H1 (cell line): ENCODE measurements around the gene MYLK. TPM values are rescaled to one million over a fixed set of nuclear protein-coding genes. Genes with fewer than 3 reads are reported as not detected.

Experiments
- CTCF ChIA-PET: fragments of 300-600 bp; sonication (Branson Sonifier 250); formaldehyde crosslinking; loops from one replicate; lab custom pipeline; 2021; ENCODE audit not compliant: partially characterized antibody; lab: Charles Lee
- POLR2A ChIA-PET: fragments of 300-600 bp; sonication (Branson Sonifier 250); formaldehyde crosslinking; loops from one replicate; lab custom pipeline; 2021; ENCODE audit warnings: inconsistent platforms; ENCODE audit not compliant: partially characterized antibody; lab: Charles Lee
- DNase-seq, 2 experiments: peaks; one replicate each; pipeline versions ENCODE4 v3.0.0 to v3.0.0-alpha.2; 2010 to 2022; ENCODE audit warnings: low spot score in 2 of 2, low read depth in 1 of 2, mixed read lengths in 1 of 2
- FAIRE-seq: peaks from 2 replicates; lab custom pipeline; 2011; peaks lifted over from hg19 to GRCh38; lab: Jason Lieb, UNC
- H2AFZ ChIP-seq: 2 replicates; pipeline ENCODE4 v1.8.1; 2012; ENCODE audit warnings: low read length, inconsistent platforms
- H2AK5ac ChIP-seq: 2 replicates; pipeline ENCODE4 v1.6.1; 2013; ENCODE audit warnings: low read depth, low read length
- H2BK120ac ChIP-seq: replicated peaks from 2 replicates; pipeline ENCODE3; 2013; ENCODE audit warnings: low read depth, low read length, inconsistent platforms
- H2BK12ac ChIP-seq: 2 replicates; pipeline ENCODE4 v1.6.1; 2013; ENCODE audit warnings: low read depth, low read length
- H2BK15ac ChIP-seq: 2 replicates; pipeline ENCODE4 v1.6.1; 2013; ENCODE audit warnings: low read length
- H2BK20ac ChIP-seq: 2 replicates; pipeline ENCODE4 v1.6.1; 2013; ENCODE audit warnings: low read length
- H2BK5ac ChIP-seq: 2 replicates; pipeline ENCODE4 v1.6.1; 2013; ENCODE audit warnings: low read depth, low read length
- H3K14ac ChIP-seq: 2 replicates; pipeline ENCODE4 v1.6.1; 2013; ENCODE audit warnings: inconsistent platforms; ENCODE audit not compliant: insufficient read length
- H3K18ac ChIP-seq: 2 replicates; pipeline ENCODE4 v1.6.1; 2013; ENCODE audit warnings: low read length; ENCODE audit errors: extremely low read depth
- H3K23ac ChIP-seq: 2 replicates; pipeline ENCODE4 v1.6.1; 2013; ENCODE audit warnings: inconsistent platforms; ENCODE audit not compliant: insufficient read length
- H3K23me2 ChIP-seq: 2 replicates; pipeline ENCODE4 v1.6.1; 2013; ENCODE audit warnings: low read depth, low read length
- H3K27ac ChIP-seq: 2 replicates; pipeline ENCODE4 v1.6.1; 2011; ENCODE audit warnings: low read depth, low read length, inconsistent platforms
- H3K27me3 ChIP-seq, 4 experiments: replicated peaks in 1 of 4; 1 replicate in 1 of 4; 2 replicates in 3 of 4; pipeline versions ENCODE4 v1.6.1 to v1.8.1; 2011 to 2013; ENCODE audit warnings: low read length in 3 of 4, mild to moderate bottlenecking in 3 of 4, inconsistent platforms in 2 of 4, mixed read lengths in 2 of 4, moderate library complexity in 1 of 4; ENCODE audit not compliant: control insufficient read depth in 3 of 4, insufficient read depth in 3 of 4; ENCODE audit errors: extremely low read depth in 1 of 4
- H3K36me3 ChIP-seq, 4 experiments: 2 replicates each; pipeline versions ENCODE4 v1.6.1 to v1.8.1; 2011 to 2013; ENCODE audit warnings: mild to moderate bottlenecking in 4 of 4, low read length in 3 of 4, moderate library complexity in 2 of 4, control low read depth in 1 of 4, inconsistent platforms in 1 of 4; ENCODE audit not compliant: insufficient read depth in 4 of 4, control insufficient read depth in 2 of 4
- H3K4ac ChIP-seq: replicated peaks from 2 replicates; pipeline ENCODE3; 2013; ENCODE audit warnings: low read length, low read depth, mixed read lengths, inconsistent platforms; ENCODE audit not compliant: insufficient read length
- H3K4me1 ChIP-seq, 4 experiments: replicated peaks in 1 of 4; 1 replicate in 1 of 4; 2 replicates in 3 of 4; pipeline versions ENCODE4 v1.6.1 to v1.8.1; 2011 to 2013; ENCODE audit warnings: low read length in 3 of 4, inconsistent platforms in 2 of 4, mixed read lengths in 1 of 4; ENCODE audit not compliant: insufficient read depth in 4 of 4, control insufficient read depth in 3 of 4
- H3K4me2 ChIP-seq, 2 experiments: 2 replicates each; pipeline versions ENCODE4 v1.6.1 to v1.8.1; 2011 to 2013; ENCODE audit warnings: low read depth in 2 of 2, low read length in 2 of 2, control low read depth in 1 of 2, inconsistent platforms in 1 of 2, mild to moderate bottlenecking in 1 of 2; ENCODE audit not compliant: insufficient read depth in 1 of 2
- H3K4me3 ChIP-seq, 4 experiments: fragments of 200-600, 300-600 bp in 1 of 4; sonication (generic), shearing (Covaris generic), sonication (Bioruptor Twin) in 1 of 4; 2 replicates each; pipeline versions ENCODE4 v1.5.1 to v1.8.1; 2011 to 2016; ENCODE audit warnings: low read length in 4 of 4, low read depth in 3 of 4, control low read depth in 2 of 4, inconsistent platforms in 2 of 4, mild to moderate bottlenecking in 2 of 4, mixed read lengths in 1 of 4, moderate library complexity in 1 of 4; ENCODE audit not compliant: insufficient read depth in 2 of 4; ENCODE audit errors: extremely low read depth in 1 of 4
- H3K56ac ChIP-seq: replicated peaks from 2 replicates; pipeline ENCODE3; 2013; ENCODE audit warnings: low read depth, mild to moderate bottlenecking, mixed read lengths, low read length, inconsistent platforms; ENCODE audit not compliant: insufficient read length
- H3K79me1 ChIP-seq: 2 replicates; pipeline ENCODE4 v1.6.1; 2013; ENCODE audit warnings: low read depth, low read length, control low read depth
- H3K79me2 ChIP-seq, 2 experiments: 2 replicates each; pipeline versions ENCODE4 v1.6.1 to v1.8.1; 2012 to 2013; ENCODE audit warnings: low read length in 2 of 2, mild to moderate bottlenecking in 2 of 2, inconsistent platforms in 1 of 2; ENCODE audit not compliant: insufficient read depth in 2 of 2, control insufficient read depth in 1 of 2
- H3K9ac ChIP-seq, 4 experiments: replicated peaks in 1 of 4; 1 replicate in 1 of 4; 2 replicates in 3 of 4; pipeline versions ENCODE4 v1.6.1 to v1.8.1; 2011 to 2013; ENCODE audit warnings: low read depth in 3 of 4, low read length in 3 of 4, control low read depth in 2 of 4, mild to moderate bottlenecking in 2 of 4, moderate library complexity in 2 of 4, inconsistent platforms in 1 of 4; ENCODE audit errors: extremely low read depth in 1 of 4
- H3K9me3 ChIP-seq, 2 experiments: 2 replicates each; pipeline versions ENCODE4 v1.6.1 to v1.8.1; 2012 to 2013; ENCODE audit warnings: mild to moderate bottlenecking in 2 of 2, moderate library complexity in 2 of 2, control low read depth in 1 of 2, inconsistent platforms in 1 of 2, low read depth in 1 of 2, low read length in 1 of 2, mixed read lengths in 1 of 2; ENCODE audit not compliant: insufficient read depth in 2 of 2
- H4K20me1 ChIP-seq, 2 experiments: replicated peaks in 1 of 2; 2 replicates each; pipeline versions ENCODE3 to v1.8.1; 2011 to 2013; ENCODE audit warnings: inconsistent platforms in 2 of 2, low read length in 2 of 2, mild to moderate bottlenecking in 1 of 2; ENCODE audit not compliant: insufficient read depth in 2 of 2, control insufficient read depth in 1 of 2
- H4K5ac ChIP-seq: 2 replicates; pipeline ENCODE4 v1.6.1; 2013; ENCODE audit warnings: low read length, low read depth, mixed read lengths, inconsistent platforms; ENCODE audit not compliant: insufficient read length
- H4K8ac ChIP-seq: 2 replicates; pipeline ENCODE4 v1.8.0; 2013; ENCODE audit warnings: mild to moderate bottlenecking, moderate library complexity, low read length, inconsistent platforms; ENCODE audit not compliant: insufficient read depth; ENCODE audit errors: extremely low read depth
- H4K91ac ChIP-seq: replicated peaks from 2 replicates; pipeline ENCODE3; 2013; ENCODE audit warnings: low read length, mixed read lengths, inconsistent platforms; ENCODE audit not compliant: insufficient read length
- ATF3 ChIP-seq: IDR thresholded peaks from 2 replicates; pipeline ENCODE4 v1.6.1; 2011; ENCODE audit warnings: low read depth, mild to moderate bottlenecking, low read length; ENCODE audit not compliant: insufficient read depth
- CBX5 ChIP-seq: fragments of 300-800, 300-1000 bp; sonication (generic); IDR thresholded peaks from 2 replicates; pipeline ENCODE4 v1.7.1; 2016; ENCODE audit warnings: antibody characterized with exemption, low read length, low read depth
- CEBPB ChIP-seq: IDR thresholded peaks from 2 replicates; pipeline ENCODE4 v1.6.1; 2012; ENCODE audit warnings: low read depth, low read length
- CTBP2 ChIP-seq: IDR thresholded peaks from 2 replicates; pipeline ENCODE4 v1.7.0; 2011; ENCODE audit warnings: borderline replicate concordance, mild to moderate bottlenecking, moderate library complexity, mixed read lengths, low read length; ENCODE audit not compliant: insufficient read depth, insufficient read length
- HDAC2 ChIP-seq, 2 experiments: fragments of 300-600 bp in 1 of 2; sonication (generic) in 1 of 2; IDR thresholded peaks; 2 replicates each; pipeline ENCODE4 v1.6.1; 2011 to 2012; ENCODE audit warnings: low read depth in 2 of 2, low read length in 2 of 2, mild to moderate bottlenecking in 2 of 2, moderate library complexity in 2 of 2, borderline replicate concordance in 1 of 2, inconsistent platforms in 1 of 2
- HDAC6 ChIP-seq: IDR thresholded peaks from one replicate; pipeline ENCODE4 v1.7.1; 2012; ENCODE audit warnings: low read depth, mild to moderate bottlenecking, inconsistent platforms, low read length, moderate library complexity
- KDM4A ChIP-seq: IDR thresholded peaks from one replicate; pipeline ENCODE4 v1.7.1; 2012; ENCODE audit warnings: low read depth, mild to moderate bottlenecking, moderate library complexity, low read length, inconsistent platforms; ENCODE audit not compliant: severe bottlenecking
- RXRA ChIP-seq: IDR thresholded peaks from 2 replicates; pipeline ENCODE4 v1.6.1; 2011; ENCODE audit warnings: low read depth, mild to moderate bottlenecking, low read length, moderate library complexity; ENCODE audit not compliant: insufficient read depth
- SP2 ChIP-seq: IDR thresholded peaks from 2 replicates; pipeline ENCODE4 v1.6.1; 2012; ENCODE audit warnings: mild to moderate bottlenecking, low read length, inconsistent platforms
- USF2 ChIP-seq: IDR thresholded peaks from 2 replicates; pipeline ENCODE4 v1.6.1; 2011; ENCODE audit warnings: low read length, improper control_type of control experiment
- WGBS, 2 experiments: shearing (Covaris generic) in 1 of 2; methylation state at CpG; one replicate each; pipeline versions ENCODE4 v1.1.6 to v1.1.7; 2013 to 2015; ENCODE audit warnings: low lambda C conversion rate in 2 of 2, mixed read lengths in 2 of 2, inconsistent platforms in 1 of 2, low coverage in 1 of 2, missing lambda C conversion rate in 1 of 2; ENCODE audit not compliant: insufficient replicate concordance in 2 of 2, insufficient coverage in 1 of 2, insufficient read length in 1 of 2; ENCODE audit errors: extremely low coverage in 1 of 2, missing lambda C conversion rate in 1 of 2; 5-methylcytosine and 5-hydroxymethylcytosine counted together
- polyA plus RNA-seq, 7 experiments: library from polyadenylated mRNA; depleted of rRNA in 3 of 7; stranded (reverse) in 5 of 7; unstranded in 2 of 7; fragments of >200 nt in 5 of 7; fragments of 200-250 nt in 2 of 7; gene quantifications; 1 replicate in 5 of 7; 2 replicates in 1 of 7; 4 replicates in 1 of 7; pipeline versions ENCODE4 v1.2.1 to v1.2.3, GENCODE V29; 2011 to 2013; ENCODE audit warnings: missing spikeins in 2 of 7, mixed read lengths in 2 of 7
- total RNA-seq: library from RNA; stranded (reverse); fragmentation: NEBNext Ultra II Directional; extraction: Animal tissue kit (Norgen Biotek cat#: 25700); gene quantifications from 2 replicates; pipeline ENCODE4 v1.2.1, GENCODE V29; 2021

The MYLK gene
- total and polyA plus RNA-seq, 2 of the 8 experiments (the other 6 are each of a cell fraction or from before 2014, with no cell fraction given) = 11.6 to 21.3 TPM

- DNase-seq (no peak), FAIRE-seq (no peak)
- Histone ChIP-seq H2BK5ac (no peak overlapping the region), H2BK120ac (no peak overlapping the region), H3K4me3 (no peak overlapping the region), H3K56ac (no peak overlapping the region), H3K36me3 (peaks cover 0 to 3% (median 0%) of the 10 kb centered on the region in 4 experiments; a peak in 1 of 8 replicates), H3K79me2 (no peaks in the 10 kb centered on the region), H3K4me1 (peaks cover 0 to 7% (median 2%) of the 10 kb centered on the region in 4 experiments; a peak in 2 of 7 replicates), H4K8ac (no peak overlapping the region), H3K4me2 (no peak overlapping the region), H3K9ac (no peak overlapping the region), H4K20me1 (no peaks in the 10 kb centered on the region), H3K27me3 (no peaks in the 10 kb centered on the region; a peak in 1 of 7 replicates), H4K91ac (no peak overlapping the region), H3K4ac (no peak overlapping the region), H2AK5ac (no peak overlapping the region), H3K23ac (no peak overlapping the region), H2AFZ (no peak overlapping the region), H4K5ac (no peak overlapping the region), H3K27ac (no peak overlapping the region), H3K79me1 (no peaks in the 10 kb centered on the region), H2BK15ac (no peak overlapping the region), H3K9me3 (no peaks in the 10 kb centered on the region; a peak in 1 of 4 replicates), H2BK12ac (no peak overlapping the region), H3K18ac (no peak overlapping the region), H3K14ac (no peak overlapping the region), H3K23me2 (no peaks in the 10 kb centered on the region), H2BK20ac (no peak overlapping the region)
- TF ChIP-seq CBX5 (no peak), KDM4A (no peak), CEBPB (no peak), SP2 (no peak), ATF3 (no peak), RXRA (no peak), HDAC6 (no peak), USF2 (no peak), HDAC2 (IDR thresholded peaks at IDR 0.05; ENCODE audit: borderline replicate concordance in 1 of 2, low read depth in 2 of 2, low read length in 2 of 2) (no peak), CTBP2 (no peak)
- 84% methylated on average over 9 of the region's 9 CpGs; no CpG with 5 or more reads in 1 of the 2 experiments for WGBS, 2 experiments
- ChIA-PET POLR2A (interaction anchor here (1.1 kb wide), 1 partner anchor 10 kb away, joined by 3 read pairs; no protein-coding TSS in a partner anchor), CTCF (interaction anchor here (0.7 to 51.6 kb wide), 6 partner anchors 9 to 136 kb away, joined by 3 to 1463 read pairs (median 4); no protein-coding TSS in a partner anchor)
Measured at GRCh38 chr3:123685780-123686179, 198.4 kb downstream of the MYLK start.
